Liver (tissue), 9 donors: ENCODE data around the gene ALK. TPM values are rescaled to one million over a fixed set of nuclear protein-coding genes. Genes with fewer than 3 reads are reported as not detected.
A peak's percentile ranks its signal among the peaks of the same experiment; 100 is the strongest.

Source experiments
- DNase-seq: peaks from one replicate; pipeline ENCODE4 v3.0.0-alpha.2; 2017; ENCODE audit warnings: low spot score
- H3K27ac ChIP-seq, 2 donors: one replicate each; pipeline ENCODE4 v1.7.0; 2013; ENCODE audit warnings: inconsistent platforms in 2 of 2, low read length in 2 of 2, control low read depth in 1 of 2, low read depth in 1 of 2, mild to moderate bottlenecking in 1 of 2
- H3K27me3 ChIP-seq, 4 donors: one replicate each; pipeline versions ENCODE4 v1.6.1 to v1.7.0; 2013; ENCODE audit warnings: low read length in 3 of 4, inconsistent platforms in 1 of 4, mild to moderate bottlenecking in 1 of 4, moderate library complexity in 1 of 4; ENCODE audit not compliant: control insufficient read depth in 4 of 4, insufficient read depth in 4 of 4
- H3K36me3 ChIP-seq, 4 donors: one replicate each; pipeline versions ENCODE4 v1.6.1 to v1.7.0; 2013; ENCODE audit warnings: low read length in 3 of 4, mild to moderate bottlenecking in 3 of 4, low read depth in 1 of 4, moderate library complexity in 1 of 4; ENCODE audit not compliant: control insufficient read depth in 4 of 4, insufficient read depth in 3 of 4
- H3K4me1 ChIP-seq, 4 donors: one replicate each; pipeline versions ENCODE4 v1.6.1 to v1.7.0; 2013; ENCODE audit warnings: low read length in 3 of 4, mild to moderate bottlenecking in 3 of 4, moderate library complexity in 1 of 4; ENCODE audit not compliant: control insufficient read depth in 4 of 4, insufficient read depth in 4 of 4
- H3K4me3 ChIP-seq, 3 donors: one replicate each; pipeline versions ENCODE4 v1.6.1 to v1.7.0; 2013; ENCODE audit warnings: low read length in 3 of 3, control low read depth in 1 of 3, low read depth in 1 of 3, mild to moderate bottlenecking in 1 of 3
- H3K9ac ChIP-seq, 2 donors: one replicate each; pipeline ENCODE4 v1.7.0; 2013; ENCODE audit warnings: low read length in 2 of 2, mild to moderate bottlenecking in 2 of 2, moderate library complexity in 2 of 2, control low read depth in 1 of 2, low read depth in 1 of 2
- H3K9me3 ChIP-seq, 4 donors: one replicate each; pipeline versions ENCODE4 v1.6.1 to v1.7.0; 2013; ENCODE audit warnings: low read length in 3 of 4; ENCODE audit not compliant: control insufficient read depth in 4 of 4
- CTCF ChIP-seq: fragments of 150-350 bp; IDR thresholded peaks from 2 replicates; pipeline ENCODE4 v1.5.1; 2017; ENCODE audit warnings: improper control_type of control experiment, low read depth, low read length; ENCODE audit not compliant: missing input control
- EGR1 ChIP-seq, 2 donors: IDR thresholded peaks; 2 replicates each; pipeline ENCODE4 v1.6.1; 2016 to 2018; ENCODE audit warnings: antibody characterized with exemption in 2 of 2, low read depth in 2 of 2
- FOXA1 ChIP-seq: IDR thresholded peaks from 2 replicates; pipeline ENCODE4 v1.6.1; 2016; ENCODE audit warnings: antibody characterized with exemption
- FOXA2 ChIP-seq: IDR thresholded peaks from 2 replicates; pipeline ENCODE4 v1.6.1; 2016; ENCODE audit warnings: antibody characterized with exemption
- GABPA ChIP-seq, 2 donors: IDR thresholded peaks in 1 of 2; conservative IDR thresholded peaks in 1 of 2; 2 replicates each; pipeline ENCODE4 v1.6.1; 2016; ENCODE audit warnings: antibody characterized with exemption in 2 of 2, mild to moderate bottlenecking in 1 of 2, moderate library complexity in 1 of 2
- HNF4A ChIP-seq, 2 donors: conservative IDR thresholded peaks; 2 replicates each; pipeline ENCODE4 v1.6.1; 2016; ENCODE audit warnings: antibody characterized with exemption in 2 of 2, mild to moderate bottlenecking in 2 of 2
- HNF4G ChIP-seq: IDR thresholded peaks from 2 replicates; pipeline ENCODE4 v1.6.1; 2016; ENCODE audit warnings: antibody characterized with exemption
- JUND ChIP-seq, 2 donors: IDR thresholded peaks; 2 replicates each; pipeline ENCODE4 v1.6.1; 2016; ENCODE audit warnings: antibody characterized with exemption in 2 of 2
- MAX ChIP-seq: IDR thresholded peaks from 2 replicates; pipeline ENCODE4 v1.6.1; 2016; ENCODE audit warnings: antibody characterized with exemption
- NR2F2 ChIP-seq: IDR thresholded peaks from 2 replicates; pipeline ENCODE4 v1.6.1; 2016; ENCODE audit warnings: antibody characterized with exemption
- RAD21 ChIP-seq, 2 donors: IDR thresholded peaks; 2 replicates each; pipeline ENCODE4 v1.6.1; 2016; ENCODE audit warnings: antibody characterized with exemption in 2 of 2, mild to moderate bottlenecking in 2 of 2
- RXRA ChIP-seq, 2 donors: IDR thresholded peaks; 2 replicates each; pipeline ENCODE4 v1.6.1; 2017 to 2018; ENCODE audit warnings: antibody characterized with exemption in 2 of 2, mild to moderate bottlenecking in 1 of 2
- SP1 ChIP-seq: IDR thresholded peaks from 2 replicates; pipeline ENCODE4 v1.6.1; 2018; ENCODE audit warnings: antibody characterized with exemption, mild to moderate bottlenecking
- TAF1 ChIP-seq: conservative IDR thresholded peaks from 2 replicates; pipeline ENCODE4 v1.6.1; 2016; ENCODE audit warnings: antibody characterized with exemption, mild to moderate bottlenecking
- YY1 ChIP-seq: IDR thresholded peaks from 2 replicates; pipeline ENCODE4 v1.6.1; 2016; ENCODE audit warnings: antibody characterized with exemption, mild to moderate bottlenecking
- WGBS: extraction: QIAGEN DNeasy Blood & Tissue Kit; methylation state at CpG from one replicate; pipeline ENCODE4 v1.1.7; 2013; 5-methylcytosine and 5-hydroxymethylcytosine counted together
- polyA plus RNA-seq, 2 donors: library from polyadenylated mRNA; stranded (reverse) in 1 of 2; unstranded in 1 of 2; fragments of 200-250 nt in 1 of 2; fragments of >200 nt in 1 of 2; fragmentation: Nextera tagmentation in 1 of 2; extraction: Ambion mirVana in 1 of 2; gene quantifications; one replicate each; pipeline versions ENCODE4 v1.2.1 to v1.2.3, GENCODE V29; 2013 to 2015
- total RNA-seq, 2 donors: library from RNA; depleted of rRNA; stranded (reverse); fragments of >200 nt; gene quantifications; one replicate each; pipeline ENCODE4 v1.2.3, GENCODE V29; 2014
- TF ChIP-seq, protein P1 (sequence below): IDR thresholded peaks from 2 replicates; pipeline ENCODE4 v1.6.1; 2016; ENCODE audit warnings: antibody characterized with exemption
- TF ChIP-seq, protein P2 (sequence below): IDR thresholded peaks from 2 replicates; pipeline ENCODE4 v1.6.1; 2016; ENCODE audit warnings: antibody characterized with exemption, mild to moderate bottlenecking
- TF ChIP-seq, protein P3 (sequence below): IDR thresholded peaks from 2 replicates; pipeline ENCODE4 v1.6.1; 2016; ENCODE audit warnings: antibody characterized with exemption
- donor health status: healthy.
- donor health status: healthy.
- donor health status: healthy.
- donor health status: healthy.
- donor health status: healthy.

Gene ALK
- total and polyA plus RNA-seq, 4 donors, result under 0.01 TPM; not detected in 3

- peaks cover 3 to 17% (median 8%) of the 10 kb centered on the region in 4 donors for H3K4me1 ChIP-seq
- H3K36me3 ChIP-seq, result no peaks in the 10 kb centered on the region
- no peaks in the 10 kb centered on the region for H3K27me3 ChIP-seq
- TF ChIP-seq RAD21 (IDR thresholded peaks at IDR 0.05), result no peak
- no peak for TF ChIP-seq EGR1 (IDR thresholded peaks at IDR 0.05; ENCODE audit: low read depth in 2 of 2)
- no peak for TF ChIP-seq FOXA1
- TF ChIP-seq RXRA (IDR thresholded peaks at IDR 0.05), result no peak
- TF ChIP-seq TAF1, result no peak
- TF ChIP-seq, protein P1, sequence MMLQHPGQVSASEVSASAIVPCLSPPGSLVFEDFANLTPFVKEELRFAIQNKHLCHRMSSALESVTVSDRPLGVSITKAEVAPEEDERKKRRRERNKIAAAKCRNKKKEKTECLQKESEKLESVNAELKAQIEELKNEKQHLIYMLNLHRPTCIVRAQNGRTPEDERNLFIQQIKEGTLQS, result no peak
- TF ChIP-seq CTCF, result no peak
- TF ChIP-seq SP1, result no peak
- TF ChIP-seq, protein P2, sequence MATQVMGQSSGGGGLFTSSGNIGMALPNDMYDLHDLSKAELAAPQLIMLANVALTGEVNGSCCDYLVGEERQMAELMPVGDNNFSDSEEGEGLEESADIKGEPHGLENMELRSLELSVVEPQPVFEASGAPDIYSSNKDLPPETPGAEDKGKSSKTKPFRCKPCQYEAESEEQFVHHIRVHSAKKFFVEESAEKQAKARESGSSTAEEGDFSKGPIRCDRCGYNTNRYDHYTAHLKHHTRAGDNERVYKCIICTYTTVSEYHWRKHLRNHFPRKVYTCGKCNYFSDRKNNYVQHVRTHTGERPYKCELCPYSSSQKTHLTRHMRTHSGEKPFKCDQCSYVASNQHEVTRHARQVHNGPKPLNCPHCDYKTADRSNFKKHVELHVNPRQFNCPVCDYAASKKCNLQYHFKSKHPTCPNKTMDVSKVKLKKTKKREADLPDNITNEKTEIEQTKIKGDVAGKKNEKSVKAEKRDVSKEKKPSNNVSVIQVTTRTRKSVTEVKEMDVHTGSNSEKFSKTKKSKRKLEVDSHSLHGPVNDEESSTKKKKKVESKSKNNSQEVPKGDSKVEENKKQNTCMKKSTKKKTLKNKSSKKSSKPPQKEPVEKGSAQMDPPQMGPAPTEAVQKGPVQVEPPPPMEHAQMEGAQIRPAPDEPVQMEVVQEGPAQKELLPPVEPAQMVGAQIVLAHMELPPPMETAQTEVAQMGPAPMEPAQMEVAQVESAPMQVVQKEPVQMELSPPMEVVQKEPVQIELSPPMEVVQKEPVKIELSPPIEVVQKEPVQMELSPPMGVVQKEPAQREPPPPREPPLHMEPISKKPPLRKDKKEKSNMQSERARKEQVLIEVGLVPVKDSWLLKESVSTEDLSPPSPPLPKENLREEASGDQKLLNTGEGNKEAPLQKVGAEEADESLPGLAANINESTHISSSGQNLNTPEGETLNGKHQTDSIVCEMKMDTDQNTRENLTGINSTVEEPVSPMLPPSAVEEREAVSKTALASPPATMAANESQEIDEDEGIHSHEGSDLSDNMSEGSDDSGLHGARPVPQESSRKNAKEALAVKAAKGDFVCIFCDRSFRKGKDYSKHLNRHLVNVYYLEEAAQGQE, result no peak
- TF ChIP-seq JUND (IDR thresholded peaks at IDR 0.05), result no peak
- TF ChIP-seq HNF4G, result no peak
- no peak for TF ChIP-seq YY1
- TF ChIP-seq, protein P3, sequence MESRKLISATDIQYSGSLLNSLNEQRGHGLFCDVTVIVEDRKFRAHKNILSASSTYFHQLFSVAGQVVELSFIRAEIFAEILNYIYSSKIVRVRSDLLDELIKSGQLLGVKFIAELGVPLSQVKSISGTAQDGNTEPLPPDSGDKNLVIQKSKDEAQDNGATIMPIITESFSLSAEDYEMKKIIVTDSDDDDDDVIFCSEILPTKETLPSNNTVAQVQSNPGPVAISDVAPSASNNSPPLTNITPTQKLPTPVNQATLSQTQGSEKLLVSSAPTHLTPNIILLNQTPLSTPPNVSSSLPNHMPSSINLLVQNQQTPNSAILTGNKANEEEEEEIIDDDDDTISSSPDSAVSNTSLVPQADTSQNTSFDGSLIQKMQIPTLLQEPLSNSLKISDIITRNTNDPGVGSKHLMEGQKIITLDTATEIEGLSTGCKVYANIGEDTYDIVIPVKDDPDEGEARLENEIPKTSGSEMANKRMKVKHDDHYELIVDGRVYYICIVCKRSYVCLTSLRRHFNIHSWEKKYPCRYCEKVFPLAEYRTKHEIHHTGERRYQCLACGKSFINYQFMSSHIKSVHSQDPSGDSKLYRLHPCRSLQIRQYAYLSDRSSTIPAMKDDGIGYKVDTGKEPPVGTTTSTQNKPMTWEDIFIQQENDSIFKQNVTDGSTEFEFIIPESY, result no peak
- TF ChIP-seq NR2F2, result no peak
- TF ChIP-seq GABPA (IDR thresholded peaks at IDR 0.05 in 1 of 2, conservative IDR thresholded peaks at IDR 0.05 in 1 of 2), result no peak
- TF ChIP-seq FOXA2, result no peak
- H3K9me3 ChIP-seq, result no peaks in the 10 kb centered on the region
- DNase-seq, result no peak
- 61% methylated on average over 1 of the region's 1 CpG for WGBS
- H3K9ac ChIP-seq, result no peak overlapping the region
- peak overlapping the region in 1 of 3 donors; percentile 7 for H3K4me3 ChIP-seq
- H3K27ac ChIP-seq, result peak overlapping the region; percentile 61 to 69
Measured at GRCh38 chr2:29518646-29519337, 402.6 kb downstream of the ALK start.

DNA sequence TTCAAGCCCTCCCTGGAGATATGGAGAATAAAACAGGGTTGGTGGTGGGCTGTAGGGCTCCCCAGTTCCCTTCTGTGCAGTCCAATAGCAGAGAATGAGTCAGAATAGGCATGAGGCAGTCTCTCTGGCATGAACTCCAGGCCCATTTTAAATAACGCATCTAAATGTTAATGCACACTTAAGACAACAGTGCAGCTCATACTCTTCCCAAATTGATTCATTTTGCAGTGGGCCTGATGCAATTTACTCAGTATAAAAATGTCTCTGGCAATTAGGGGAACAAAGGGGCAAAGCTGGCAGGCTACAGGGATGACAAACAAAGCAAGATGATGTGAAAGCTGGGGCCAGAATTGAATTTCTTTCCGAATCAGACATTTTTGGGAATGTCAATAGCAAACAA, 403.4 kb downstream of the ALK start:
- H3K27ac ChIP-seq, result no peak overlapping the region
- peaks cover 3 to 17% (median 8%) of the 10 kb centered on the region in 4 donors for H3K4me1 ChIP-seq
- no peak overlapping the region for H3K9ac ChIP-seq
- WGBS, result 89% methylated on average over 2 of the region's 2 CpGs
- no peak for DNase-seq
- H3K9me3 ChIP-seq, result no peaks in the 10 kb centered on the region
- no peak overlapping the region for H3K4me3 ChIP-seq
- no peaks in the 10 kb centered on the region for H3K36me3 ChIP-seq
- no peaks in the 10 kb centered on the region for H3K27me3 ChIP-seq
- TF ChIP-seq SP1, result no peak
- no peak for TF ChIP-seq RAD21 (IDR thresholded peaks at IDR 0.05)
- TF ChIP-seq, protein P1, result no peak
- TF ChIP-seq YY1, result no peak
- no peak for TF ChIP-seq RXRA (IDR thresholded peaks at IDR 0.05)
- no peak for TF ChIP-seq NR2F2
- TF ChIP-seq EGR1 (IDR thresholded peaks at IDR 0.05; ENCODE audit: low read depth in 2 of 2), result no peak
- no peak for TF ChIP-seq HNF4A (conservative IDR thresholded peaks at IDR 0.05)
- TF ChIP-seq, protein P3, result no peak
- TF ChIP-seq FOXA1, result no peak
- no peak for TF ChIP-seq MAX
- TF ChIP-seq GABPA (IDR thresholded peaks at IDR 0.05 in 1 of 2, conservative IDR thresholded peaks at IDR 0.05 in 1 of 2), result no peak
- TF ChIP-seq CTCF, result no peak
- TF ChIP-seq JUND (IDR thresholded peaks at IDR 0.05), result no peak
- no peak for TF ChIP-seq FOXA2
- TF ChIP-seq TAF1, result no peak
